ENCODE data around the gene MC4R. TPM values are rescaled to one million over a fixed set of nuclear protein-coding genes. Genes with fewer than 3 reads are reported as not detected.

Gene MC4R
- total and polyA plus RNA-seq, 2 of the 4 experiments (the other 2 are of a cell fraction): 0.14 to 0.18 TPM

- Histone ChIP-seq H2BK20ac (ENCODE audit: low read depth, low read length) (no peak overlapping the region), H3K36me3 (ENCODE audit: control insufficient read depth, insufficient read depth, low read length) (no peaks in the 10 kb centered on the region), H3K4me1 (ENCODE audit: control insufficient read depth, insufficient read depth, low read length) (no peaks in the 10 kb centered on the region), H2AK5ac (ENCODE audit: low read depth, low read length) (no peak overlapping the region), H2BK5ac (ENCODE audit: low read depth, low read length, poor library complexity, severe bottlenecking) (no peak overlapping the region), H3K9ac (ENCODE audit: low read depth, low read length) (no peak overlapping the region), H3K14ac (replicated peaks; ENCODE audit: low read depth, low read length) (no peak overlapping the region), H4K5ac (ENCODE audit: low read depth, low read length) (no peak overlapping the region), H4K20me1 (ENCODE audit: insufficient read depth, low read length) (no peaks in the 10 kb centered on the region), H4K8ac (ENCODE audit: low read depth in 2 of 2, low read length in 2 of 2) (no peak overlapping the region), H3K4me3 (ENCODE audit: insufficient read depth, low read depth, low read length) (no peak overlapping the region), H2AK9ac (replicated peaks; ENCODE audit: low read depth, low read length, poor library complexity) (no peak overlapping the region), H3K9me1 (ENCODE audit: insufficient read depth, low read length) (no peaks in the 10 kb centered on the region), H3K56ac (ENCODE audit: extremely low read depth, insufficient read depth, low read length) (no peak overlapping the region), H3K27me3 (ENCODE audit: control insufficient read depth, insufficient read depth, low read length) (no peaks in the 10 kb centered on the region), H3K23ac (ENCODE audit: low read depth, low read length) (no peak overlapping the region), H2AFZ (replicated peaks; ENCODE audit: low read length, poor library complexity) (no peak overlapping the region), H2BK120ac (ENCODE audit: low read depth, low read length) (no peak overlapping the region), H4K91ac (ENCODE audit: insufficient read depth, low read depth, low read length) (no peak overlapping the region), H2BK15ac (ENCODE audit: low read depth, low read length) (no peak overlapping the region), H3K18ac (ENCODE audit: low read depth, low read length) (no peak overlapping the region), H3K27ac (ENCODE audit: insufficient read depth, low read length) (no peak overlapping the region), H3K4ac (ENCODE audit: low read depth, low read length) (no peak overlapping the region), H3K9me3 (ENCODE audit: control insufficient read depth, insufficient read depth, low read length) (no peaks in the 10 kb centered on the region), H3K79me1 (ENCODE audit: low read depth in 1 of 2, low read length in 2 of 2) (no peaks in the 10 kb centered on the region), H3K4me2 (ENCODE audit: low read depth, low read length) (no peak overlapping the region)
- dilution Hi-C loops (cut with HindIII; ENCODE audit: low sequenced_read_pairs, unreplicated experiment): no loop called here
- CTCF ChIA-PET: no interaction called here
- TF ChIP-seq MXI1 (IDR thresholded peaks at IDR 0.05; ENCODE audit: borderline replicate concordance, low read depth, low read length) (no peak), CEBPB (IDR thresholded peaks at IDR 0.05; ENCODE audit: low read depth, low read length) (no peak)
- intact Hi-C loops (cut with micrococcal nuclease): no loop called here
- DNase-seq (no peak), ATAC-seq (ENCODE audit: low read depth) (no peak)
- BruUV-seq (replicated peaks): no TSS peak
- in situ Hi-C loops (cut with MboI; ENCODE audit: low sequenced_read_pairs): no loop called here
- POLR2A ChIA-PET (ENCODE audit: unreplicated experiment): no interaction called here
These were observed 43.4 kb downstream of the MC4R start for GRCh38 chr18:60329131-60329530.
